ENCODE measurements around the gene TBC1D1. TPM values are rescaled to one million over a fixed set of nuclear protein-coding genes. Genes with fewer than 3 reads are reported as not detected.

Gene TBC1D1
- total and polyA plus RNA-seq, 2 donors (not counting 1 experiment from before 2014, with no cell fraction given): 39.7 to 90.0 TPM

DNA sequence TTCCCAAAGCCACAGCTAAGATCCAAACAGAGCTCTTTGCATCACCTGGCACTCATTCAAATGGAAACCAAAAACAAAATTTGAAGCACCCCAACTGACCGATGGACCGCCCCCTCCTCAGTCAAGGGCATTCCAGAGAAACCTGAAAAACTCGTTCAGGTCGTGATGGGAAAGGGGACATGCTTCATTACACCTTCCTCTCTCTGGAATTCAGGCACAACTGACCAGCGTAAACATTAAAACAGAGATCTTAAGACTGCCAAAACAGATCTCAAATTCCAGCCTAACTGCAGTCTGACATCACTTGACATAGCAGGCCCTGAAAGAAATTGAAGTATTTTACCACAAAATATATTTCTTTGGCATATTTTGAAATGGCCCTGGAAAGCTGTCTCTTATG lies 97.8 kb downstream of the TBC1D1 start:
- Histone ChIP-seq H3K4me3 (replicated peaks in 1 of 4; ENCODE audit: control extremely low read depth in 1 of 4, insufficient read depth in 1 of 4, low read depth in 3 of 4, low read length in 4 of 4) (no peak overlapping the region), H3K27me3 (ENCODE audit: control insufficient read depth, insufficient read depth, low read length) (no peaks in the 10 kb centered on the region), H3K4me1 (ENCODE audit: control insufficient read depth, extremely low read depth, insufficient read depth, low read length) (no peaks in the 10 kb centered on the region), H2AFZ (ENCODE audit: low read length) (no peak overlapping the region), H4K20me1 (ENCODE audit: control insufficient read depth, extremely low read depth, insufficient read depth, low read length) (no peaks in the 10 kb centered on the region), H3K79me2 (ENCODE audit: control insufficient read depth, insufficient read depth, low read length) (peaks cover 8% of the 10 kb centered on the region), H3K36me3 (ENCODE audit: control insufficient read depth, insufficient read depth, low read length) (no peaks in the 10 kb centered on the region), H3K9ac (ENCODE audit: insufficient read depth, low read length) (no peak overlapping the region), H3K9me3 (ENCODE audit: control insufficient read depth, insufficient read depth, low read depth, low read length) (no peaks in the 10 kb centered on the region), H3K27ac (ENCODE audit: insufficient read depth, low read length) (no peak overlapping the region), H3K4me2 (ENCODE audit: extremely low read depth, insufficient read depth, low read length) (no peak overlapping the region)
- TF ChIP-seq CTCF (conservative IDR thresholded peaks at IDR 0.05 in 1 of 2, IDR thresholded peaks at IDR 0.05 in 1 of 2; ENCODE audit: low read depth in 1 of 2, low read length in 2 of 2) (no peak), EZH2 (IDR thresholded peaks at IDR 0.05; ENCODE audit: low read length, missing control alignments) (no peak)
- DNase-seq (ENCODE audit: low read depth in 2 of 2): peak in 1 of 2 donors; percentile 25

- H3K27ac ChIP-seq (ENCODE audit: insufficient read depth, low read length): no peak overlapping the region
- H2AFZ ChIP-seq (ENCODE audit: low read length): no peak overlapping the region
- H3K4me2 ChIP-seq (ENCODE audit: extremely low read depth, insufficient read depth, low read length): no peak overlapping the region
- no peaks in the 10 kb centered on the region for H3K9me3 ChIP-seq (ENCODE audit: control insufficient read depth, insufficient read depth, low read depth, low read length)
- TF ChIP-seq EZH2 (IDR thresholded peaks at IDR 0.05; ENCODE audit: low read length, missing control alignments): no peak
- TF ChIP-seq CTCF (conservative IDR thresholded peaks at IDR 0.05 in 1 of 2, IDR thresholded peaks at IDR 0.05 in 1 of 2; ENCODE audit: low read depth in 1 of 2, low read length in 2 of 2): no peak
- H3K79me2 ChIP-seq (ENCODE audit: control insufficient read depth, insufficient read depth, low read length): peaks cover 4% of the 10 kb centered on the region
- no peak for DNase-seq (ENCODE audit: low read depth in 2 of 2)
- H4K20me1 ChIP-seq (ENCODE audit: control insufficient read depth, extremely low read depth, insufficient read depth, low read length): no peaks in the 10 kb centered on the region
- no peaks in the 10 kb centered on the region for H3K4me1 ChIP-seq (ENCODE audit: control insufficient read depth, extremely low read depth, insufficient read depth, low read length)
- no peak overlapping the region for H3K9ac ChIP-seq (ENCODE audit: insufficient read depth, low read length)
- H3K27me3 ChIP-seq (ENCODE audit: control insufficient read depth, insufficient read depth, low read length): no peaks in the 10 kb centered on the region
- no peak overlapping the region for H3K4me3 ChIP-seq (replicated peaks in 1 of 4; ENCODE audit: control extremely low read depth in 1 of 4, insufficient read depth in 1 of 4, low read depth in 3 of 4, low read length in 4 of 4)
- no peaks in the 10 kb centered on the region for H3K36me3 ChIP-seq (ENCODE audit: control insufficient read depth, insufficient read depth, low read length)
Observed at GRCh38 chr4:37989398-37990260, 98.7 kb downstream of the TBC1D1 start.

GRCh38 chr4:37990731-37991245 lies 99.9 kb downstream of the TBC1D1 start:
- Histone ChIP-seq H4K20me1 (ENCODE audit: control insufficient read depth, extremely low read depth, insufficient read depth, low read length) (no peaks in the 10 kb centered on the region), H3K9me3 (ENCODE audit: control insufficient read depth, insufficient read depth, low read depth, low read length) (no peaks in the 10 kb centered on the region), H3K27me3 (ENCODE audit: control insufficient read depth, insufficient read depth, low read length) (no peaks in the 10 kb centered on the region), H3K4me3 (replicated peaks in 1 of 4; ENCODE audit: control extremely low read depth in 1 of 4, insufficient read depth in 1 of 4, low read depth in 3 of 4, low read length in 4 of 4) (no peak overlapping the region), H3K79me2 (ENCODE audit: control insufficient read depth, insufficient read depth, low read length) (peaks cover 4% of the 10 kb centered on the region), H3K4me1 (ENCODE audit: control insufficient read depth, extremely low read depth, insufficient read depth, low read length) (no peaks in the 10 kb centered on the region), H3K9ac (ENCODE audit: insufficient read depth, low read length) (no peak overlapping the region), H3K36me3 (ENCODE audit: control insufficient read depth, insufficient read depth, low read length) (no peaks in the 10 kb centered on the region), H2AFZ (ENCODE audit: low read length) (no peak overlapping the region), H3K4me2 (ENCODE audit: extremely low read depth, insufficient read depth, low read length) (no peak overlapping the region), H3K27ac (ENCODE audit: insufficient read depth, low read length) (no peak overlapping the region)
- no peak for DNase-seq (ENCODE audit: low read depth in 2 of 2)
- TF ChIP-seq CTCF (conservative IDR thresholded peaks at IDR 0.05 in 1 of 2, IDR thresholded peaks at IDR 0.05 in 1 of 2; ENCODE audit: low read depth in 1 of 2, low read length in 2 of 2) (no peak), EZH2 (IDR thresholded peaks at IDR 0.05; ENCODE audit: low read length, missing control alignments) (no peak)
